GM23248 (cell line): ENCODE measurements around the gene CRACDL.

ENCODE experiments used
- EZH2 ChIP-seq: fragments of 200-600 bp; sonication (generic); IDR thresholded peaks from 2 replicates; pipeline ENCODE4 v1.6.1; 2018; ENCODE audit warnings: antibody characterized with exemption, mild to moderate bottlenecking; ENCODE audit not compliant: insufficient read depth, poor library complexity, severe bottlenecking
- EZH2phosphoT487 ChIP-seq: fragments of 200-600 bp; sonication (generic); IDR thresholded peaks from 2 replicates; pipeline ENCODE4 v1.6.1; 2018; ENCODE audit warnings: antibody characterized with exemption, moderate library complexity, mild to moderate bottlenecking, low read depth; ENCODE audit not compliant: insufficient read depth

GRCh38 chr2:98972582-98973167 lies 36.6 kb upstream of the CRACDL start:
- TF ChIP-seq EZH2 (no peak), EZH2phosphoT487 (no peak)
